SK-N-SH treated with all-trans-retinoic acid at 6 μM for 48 hours (cell line): ENCODE measurements around the gene LRGUK.

Experiments
- CREB5 ChIP-seq: fragments of 250-450 bp; sonication (Bioruptor Pico); IDR thresholded peaks from 2 replicates; pipeline ENCODE4 v1.5.1; 2020; ENCODE audit warnings: low read depth, mild to moderate bottlenecking, moderate library complexity
- PATZ1 ChIP-seq: fragments of 250-450 bp; sonication (Bioruptor Pico); IDR thresholded peaks from 2 replicates; pipeline ENCODE4 v1.8.0; 2020; ENCODE audit warnings: mild to moderate bottlenecking, moderate library complexity, borderline replicate concordance
- SNAI2 ChIP-seq: fragments of 250-450 bp; sonication (Bioruptor Pico); IDR thresholded peaks from 2 replicates; pipeline ENCODE4 v1.5.0; 2020; ENCODE audit warnings: mild to moderate bottlenecking, moderate library complexity
- TOX ChIP-seq: fragments of 250-450 bp; sonication (Bioruptor Pico); IDR thresholded peaks from 2 replicates; pipeline ENCODE4 v1.8.0; 2021; ENCODE audit warnings: mild to moderate bottlenecking, moderate library complexity, borderline replicate concordance
- ZC3H10 ChIP-seq: fragments of 250-450 bp; sonication (Bioruptor Pico); IDR thresholded peaks from 2 replicates; pipeline ENCODE4 v1.5.1; 2021; ENCODE audit warnings: mild to moderate bottlenecking, moderate library complexity
- ZFP30 ChIP-seq: fragments of 450-650 bp; formaldehyde crosslinking; IDR thresholded peaks from 2 replicates; pipeline ENCODE4 v1.5.0; 2022; ENCODE audit warnings: mild to moderate bottlenecking, moderate library complexity
- ZNF70 ChIP-seq: fragments of 450-650 bp; formaldehyde crosslinking; IDR thresholded peaks from 2 replicates; pipeline ENCODE4 v1.5.0; 2020; ENCODE audit warnings: mild to moderate bottlenecking, moderate library complexity

GRCh38 chr7:134279898-134280297 lies 152.8 kb downstream of the LRGUK start:
- TF ChIP-seq TOX (CRISPR knock-in tag) = no peak
- TF ChIP-seq CREB5 = no peak
- TF ChIP-seq ZNF70 (CRISPR knock-in tag) = no peak
- TF ChIP-seq ZFP30 = no peak
- TF ChIP-seq PATZ1 = no peak
- no peak for TF ChIP-seq SNAI2
- TF ChIP-seq ZC3H10 (CRISPR knock-in tag) = no peak
